Neural progenitor cell (in vitro differentiated cells): ENCODE measurements around the gene SNN.

Experiments used
- EZH2 ChIP-seq: fragments of 200-600 bp; sonication (generic); IDR thresholded peaks from 2 replicates; pipeline ENCODE4 v1.6.1; 2017; ENCODE audit warnings: antibody characterized with exemption, mild to moderate bottlenecking, moderate library complexity
- EZH2phosphoT487 ChIP-seq: fragments of 200-600 bp; sonication (generic); IDR thresholded peaks from 2 replicates; pipeline ENCODE4 v1.6.1; 2017; ENCODE audit warnings: antibody characterized with exemption
- TF ChIP-seq, protein P1 (sequence below): fragments of 200-600 bp; sonication (generic); IDR thresholded peaks from 2 replicates; pipeline ENCODE4 v1.5.1; 2017; ENCODE audit warnings: antibody characterized with exemption, mild to moderate bottlenecking

DNA sequence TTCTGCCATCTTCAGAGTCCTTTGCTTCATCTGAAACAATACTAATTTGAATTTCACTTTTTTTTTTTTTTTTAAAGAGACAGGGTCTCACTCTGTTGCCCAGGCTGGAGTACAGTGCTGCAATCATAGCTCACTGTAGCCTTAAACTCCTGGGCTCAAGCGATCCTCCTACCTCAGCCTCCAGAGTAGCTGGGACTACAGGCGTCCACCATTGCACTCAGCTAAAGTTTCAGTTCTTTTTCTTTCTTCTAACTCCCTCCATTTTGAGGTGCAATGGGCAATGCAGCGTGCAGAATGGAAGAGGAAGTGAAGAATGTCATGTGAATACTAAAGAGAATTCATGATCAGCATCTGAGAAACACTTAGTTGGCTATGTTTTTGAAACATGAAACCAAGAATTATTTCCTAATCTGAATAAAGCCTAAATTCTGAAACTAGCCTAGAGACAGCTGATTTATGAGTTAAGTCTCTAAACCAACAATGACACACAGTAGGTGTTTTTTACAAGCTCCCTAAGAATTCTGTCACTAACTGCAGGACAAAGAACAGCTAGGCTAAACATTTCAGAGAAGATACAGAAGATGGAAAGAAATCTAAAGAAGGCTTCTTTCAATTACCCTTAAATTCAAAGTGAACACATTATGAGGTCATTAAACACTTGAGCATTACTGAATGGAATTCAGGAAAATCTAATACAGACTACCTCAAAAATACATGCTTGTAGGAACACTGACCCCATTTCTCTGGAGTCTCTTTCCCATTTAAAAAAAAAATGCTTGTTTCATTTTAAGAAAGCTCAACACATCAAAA, 21.0 kb downstream of the SNN start:
- TF ChIP-seq, protein P1, sequence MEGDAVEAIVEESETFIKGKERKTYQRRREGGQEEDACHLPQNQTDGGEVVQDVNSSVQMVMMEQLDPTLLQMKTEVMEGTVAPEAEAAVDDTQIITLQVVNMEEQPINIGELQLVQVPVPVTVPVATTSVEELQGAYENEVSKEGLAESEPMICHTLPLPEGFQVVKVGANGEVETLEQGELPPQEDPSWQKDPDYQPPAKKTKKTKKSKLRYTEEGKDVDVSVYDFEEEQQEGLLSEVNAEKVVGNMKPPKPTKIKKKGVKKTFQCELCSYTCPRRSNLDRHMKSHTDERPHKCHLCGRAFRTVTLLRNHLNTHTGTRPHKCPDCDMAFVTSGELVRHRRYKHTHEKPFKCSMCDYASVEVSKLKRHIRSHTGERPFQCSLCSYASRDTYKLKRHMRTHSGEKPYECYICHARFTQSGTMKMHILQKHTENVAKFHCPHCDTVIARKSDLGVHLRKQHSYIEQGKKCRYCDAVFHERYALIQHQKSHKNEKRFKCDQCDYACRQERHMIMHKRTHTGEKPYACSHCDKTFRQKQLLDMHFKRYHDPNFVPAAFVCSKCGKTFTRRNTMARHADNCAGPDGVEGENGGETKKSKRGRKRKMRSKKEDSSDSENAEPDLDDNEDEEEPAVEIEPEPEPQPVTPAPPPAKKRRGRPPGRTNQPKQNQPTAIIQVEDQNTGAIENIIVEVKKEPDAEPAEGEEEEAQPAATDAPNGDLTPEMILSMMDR = no peak
- TF ChIP-seq EZH2phosphoT487 = no peak
- no peak for TF ChIP-seq EZH2
